Lung (tissue), 12 donors: ENCODE data around the gene NTM. TPM values are rescaled to one million over a fixed set of nuclear protein-coding genes. Genes with fewer than 3 reads are reported as not detected.

Experiments used
- ATAC-seq: fragments of 200-7000 bp; cut with Tn5 transposase; one replicate; pipeline ENCODE4 v1.9.1; 2020; ENCODE audit warnings: moderate number of reproducible peaks; ENCODE audit not compliant: insufficient read depth, low FRiP score
- DNase-seq, 3 donors: peaks; one replicate each; pipeline ENCODE4 v3.0.0-alpha.2; 2013 to 2017
- H3K27ac ChIP-seq, 2 donors: one replicate each; pipeline ENCODE4 v1.5.1; 2013; ENCODE audit warnings: mild to moderate bottlenecking in 2 of 2, moderate library complexity in 2 of 2, control low read depth in 1 of 2, inconsistent platforms in 1 of 2, low read depth in 1 of 2, low read length in 1 of 2
- H3K27me3 ChIP-seq, 3 donors: one replicate each; pipeline ENCODE4 v1.5.1; 2013; ENCODE audit warnings: low read length in 2 of 3; ENCODE audit not compliant: control insufficient read depth in 3 of 3, insufficient read depth in 3 of 3
- H3K36me3 ChIP-seq, 4 donors: one replicate each; pipeline ENCODE4 v1.5.1; 2013; ENCODE audit warnings: low read length in 4 of 4, mild to moderate bottlenecking in 1 of 4, moderate library complexity in 1 of 4; ENCODE audit not compliant: control insufficient read depth in 4 of 4, insufficient read depth in 4 of 4
- H3K4me1 ChIP-seq, 5 donors: one replicate each; pipeline ENCODE4 v1.5.1; 2013; ENCODE audit warnings: low read length in 5 of 5, mild to moderate bottlenecking in 2 of 5, moderate library complexity in 1 of 5; ENCODE audit not compliant: control insufficient read depth in 5 of 5, insufficient read depth in 5 of 5
- H3K4me3 ChIP-seq: one replicate; pipeline ENCODE4 v1.5.1; 2013; ENCODE audit warnings: mild to moderate bottlenecking, control low read depth, moderate library complexity
- H3K9ac ChIP-seq, 2 donors: one replicate each; pipeline ENCODE4 v1.5.1; 2013; ENCODE audit warnings: low read length in 2 of 2, control low read depth in 1 of 2; ENCODE audit not compliant: insufficient read depth in 1 of 2
- H3K9me3 ChIP-seq, 4 donors: one replicate each; pipeline ENCODE4 v1.5.1; 2013; ENCODE audit warnings: low read length in 3 of 4, mild to moderate bottlenecking in 1 of 4, moderate library complexity in 1 of 4; ENCODE audit not compliant: control insufficient read depth in 4 of 4, insufficient read depth in 3 of 4
- CTCF ChIP-seq: IDR thresholded peaks from 2 replicates; pipeline ENCODE4 v1.5.1; 2012; ENCODE audit warnings: mild to moderate bottlenecking; ENCODE audit errors: control extremely low read depth, extremely low read depth
- WGBS, 2 donors: extraction: QIAGEN DNeasy Blood & Tissue Kit; methylation state at CpG; one replicate each; pipeline ENCODE4 v1.1.7; 2013; 5-methylcytosine and 5-hydroxymethylcytosine counted together
- polyA plus RNA-seq, 2 donors: library from polyadenylated mRNA; stranded (reverse); fragments of 200-250 nt; gene quantifications; one replicate each; pipeline ENCODE4 v1.2.1, GENCODE V29; 2013
- total RNA-seq, 2 donors: library from RNA; depleted of rRNA in 1 of 2; stranded (reverse); fragments of >200 nt in 1 of 2; gene quantifications; one replicate each; pipeline ENCODE4 v1.2.1, GENCODE V29; 2014 to 2021
- donor health status: control.
- donor health status: control.
- donor health status: Bipolar disorder and iron deficiency.
- donor health status: healthy.
- donor health status: DM: yes; HTN: yes; CAD: no.

The NTM gene
- total and polyA plus RNA-seq, 4 donors: 0.39 to 30.9 (median 7.2) TPM

- Histone ChIP-seq H3K9me3 (no peaks in the 10 kb centered on the region), H3K27ac (no peak overlapping the region), H3K4me1 (no peaks in the 10 kb centered on the region), H3K9ac (no peak overlapping the region), H3K27me3 (peaks cover 0 to 8% (median 5%) of the 10 kb centered on the region in 3 donors), H3K36me3 (no peaks in the 10 kb centered on the region), H3K4me3 (no peak overlapping the region)
- ATAC-seq: no peak
- DNase-seq: no peak
- TF ChIP-seq CTCF: no peak
- 73 to 74% methylated on average over 8 of the region's 8 CpGs for WGBS, 2 donors
Measured at GRCh38 chr11:131744847-131745246, 374.4 kb downstream of the NTM start.

DNA sequence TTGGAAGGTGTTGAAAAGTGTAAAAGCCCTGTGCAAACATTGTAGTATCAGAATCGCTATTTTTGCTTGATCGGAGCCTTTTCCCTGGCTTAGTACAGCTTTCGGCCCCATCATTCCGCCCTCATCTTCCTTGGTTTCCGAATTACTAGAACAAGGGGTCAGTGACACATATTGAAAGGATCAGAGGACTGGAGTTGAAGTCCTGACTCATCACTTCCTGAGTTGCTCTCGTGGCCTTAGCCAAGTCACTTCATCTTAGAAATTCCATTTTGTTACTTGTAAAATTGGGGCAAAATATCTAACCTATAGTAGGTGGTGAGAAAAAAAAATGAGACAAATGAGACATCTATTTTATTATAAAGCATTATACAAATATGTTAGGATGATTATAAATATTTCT, 375.0 kb downstream of the NTM start:
- Histone ChIP-seq H3K27me3 (peaks cover 0 to 8% (median 5%) of the 10 kb centered on the region in 3 donors), H3K9ac (no peak overlapping the region), H3K4me3 (no peak overlapping the region), H3K9me3 (no peaks in the 10 kb centered on the region), H3K4me1 (no peaks in the 10 kb centered on the region), H3K27ac (no peak overlapping the region), H3K36me3 (no peaks in the 10 kb centered on the region)
- ATAC-seq (no peak), DNase-seq (no peak)
- TF ChIP-seq CTCF: no peak
- 65 to 67% methylated on average over 6 of the region's 6 CpGs for WGBS, 2 donors

DNA sequence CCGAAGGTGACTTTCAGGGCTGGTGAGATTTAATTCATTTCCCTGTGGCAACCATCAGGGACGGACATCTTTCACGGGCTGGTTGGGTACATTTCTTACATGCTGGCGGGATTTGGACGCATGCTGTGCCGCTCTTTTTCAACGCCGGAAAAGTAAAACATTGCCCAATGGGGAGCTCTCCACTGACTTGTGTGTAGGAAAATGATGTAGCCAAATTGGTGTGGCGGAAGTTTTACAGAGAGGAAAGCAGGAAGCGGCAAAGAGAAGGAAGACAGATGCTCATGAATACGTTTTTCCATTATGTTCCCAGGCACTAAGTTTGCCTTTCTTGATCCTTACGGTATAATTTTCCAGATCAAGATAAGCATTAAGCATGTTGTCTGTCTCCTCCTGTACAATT, 375.8 kb downstream of the NTM start:
- Histone ChIP-seq H3K4me3 (no peak overlapping the region), H3K27ac (no peak overlapping the region), H3K27me3 (peaks cover 0 to 8% (median 5%) of the 10 kb centered on the region in 3 donors), H3K4me1 (no peaks in the 10 kb centered on the region), H3K9me3 (no peaks in the 10 kb centered on the region), H3K9ac (no peak overlapping the region), H3K36me3 (no peaks in the 10 kb centered on the region)
- DNase-seq (no peak), ATAC-seq (no peak)
- TF ChIP-seq CTCF: no peak
- WGBS, 2 donors: 78 to 82% methylated on average over 12 of the region's 12 CpGs
